Cardiac fibroblast (primary cell): Measurements from ENCODE around the gene RPL27.

Experiments
- DNase-seq, 2 donors: peaks; one replicate each; pipeline versions ENCODE4 v3.0.0 to v3.0.0-alpha.2; 2010; ENCODE audit warnings: low read depth in 2 of 2
- H3K4me3 ChIP-seq, 2 donors: replicated peaks in 1 of 2; 1 replicate in 1 of 2; 2 replicates in 1 of 2; pipeline ENCODE4 v1.5.1; 2011; ENCODE audit warnings: low read depth in 2 of 2, low read length in 2 of 2, mild to moderate bottlenecking in 2 of 2, moderate library complexity in 1 of 2
- TF ChIP-seq, protein P1 (sequence below): IDR thresholded peaks from one replicate; pipeline ENCODE4 v1.5.1; 2011; ENCODE audit warnings: low read depth, mild to moderate bottlenecking, low read length, inconsistent platforms

Gene RPL27

DNA sequence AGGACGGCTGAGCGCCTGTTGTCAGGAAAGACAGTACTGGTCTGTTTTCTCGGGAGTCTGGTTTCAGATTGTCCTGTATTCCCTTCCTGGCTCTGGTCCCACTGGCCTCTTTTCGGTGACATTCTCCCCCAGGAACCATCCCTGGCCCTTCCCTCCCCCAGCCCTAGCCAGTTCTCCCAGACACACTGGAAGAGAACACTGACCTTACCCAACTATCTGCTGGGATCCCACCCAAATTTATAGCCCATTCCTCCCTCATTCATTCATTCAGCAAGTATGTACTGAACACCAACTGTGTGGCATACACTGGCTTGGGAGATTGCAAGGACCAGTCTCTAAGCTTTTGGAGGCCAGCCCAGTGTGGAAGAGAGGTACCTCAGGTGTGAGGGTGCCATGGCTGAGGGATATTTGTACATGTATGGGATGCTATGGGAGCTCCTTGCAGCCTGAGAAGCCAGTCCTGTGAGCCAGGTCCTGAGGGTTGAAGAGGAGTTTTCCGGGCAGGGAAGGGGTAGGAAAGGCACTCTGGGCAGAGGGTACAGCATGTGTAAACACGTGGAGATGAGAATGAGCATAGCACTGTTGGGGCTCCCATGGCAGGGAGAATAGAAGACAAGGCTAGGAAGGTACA lies 32.0 kb downstream of the RPL27 start:
- no peak for DNase-seq
- no peak overlapping the region for H3K4me3 ChIP-seq
- TF ChIP-seq, protein P1, sequence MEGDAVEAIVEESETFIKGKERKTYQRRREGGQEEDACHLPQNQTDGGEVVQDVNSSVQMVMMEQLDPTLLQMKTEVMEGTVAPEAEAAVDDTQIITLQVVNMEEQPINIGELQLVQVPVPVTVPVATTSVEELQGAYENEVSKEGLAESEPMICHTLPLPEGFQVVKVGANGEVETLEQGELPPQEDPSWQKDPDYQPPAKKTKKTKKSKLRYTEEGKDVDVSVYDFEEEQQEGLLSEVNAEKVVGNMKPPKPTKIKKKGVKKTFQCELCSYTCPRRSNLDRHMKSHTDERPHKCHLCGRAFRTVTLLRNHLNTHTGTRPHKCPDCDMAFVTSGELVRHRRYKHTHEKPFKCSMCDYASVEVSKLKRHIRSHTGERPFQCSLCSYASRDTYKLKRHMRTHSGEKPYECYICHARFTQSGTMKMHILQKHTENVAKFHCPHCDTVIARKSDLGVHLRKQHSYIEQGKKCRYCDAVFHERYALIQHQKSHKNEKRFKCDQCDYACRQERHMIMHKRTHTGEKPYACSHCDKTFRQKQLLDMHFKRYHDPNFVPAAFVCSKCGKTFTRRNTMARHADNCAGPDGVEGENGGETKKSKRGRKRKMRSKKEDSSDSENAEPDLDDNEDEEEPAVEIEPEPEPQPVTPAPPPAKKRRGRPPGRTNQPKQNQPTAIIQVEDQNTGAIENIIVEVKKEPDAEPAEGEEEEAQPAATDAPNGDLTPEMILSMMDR, result no peak

GRCh38 chr17:43031666-43032065 lies 33.4 kb downstream of the RPL27 start:
- H3K4me3 ChIP-seq, result no peak overlapping the region
- DNase-seq, result no peak
- TF ChIP-seq, protein P1, result no peak

GRCh38 chr17:43033948-43034881 lies 36.0 kb downstream of the RPL27 start:
- no peak for DNase-seq
- H3K4me3 ChIP-seq, result no peak overlapping the region
- TF ChIP-seq, protein P1, result no peak

- H3K4me3 ChIP-seq, result no peak overlapping the region
- DNase-seq, result no peak
- TF ChIP-seq, protein P1, result no peak
These were observed 36.7 kb downstream of the RPL27 start for GRCh38 chr17:43034894-43035293.

DNA sequence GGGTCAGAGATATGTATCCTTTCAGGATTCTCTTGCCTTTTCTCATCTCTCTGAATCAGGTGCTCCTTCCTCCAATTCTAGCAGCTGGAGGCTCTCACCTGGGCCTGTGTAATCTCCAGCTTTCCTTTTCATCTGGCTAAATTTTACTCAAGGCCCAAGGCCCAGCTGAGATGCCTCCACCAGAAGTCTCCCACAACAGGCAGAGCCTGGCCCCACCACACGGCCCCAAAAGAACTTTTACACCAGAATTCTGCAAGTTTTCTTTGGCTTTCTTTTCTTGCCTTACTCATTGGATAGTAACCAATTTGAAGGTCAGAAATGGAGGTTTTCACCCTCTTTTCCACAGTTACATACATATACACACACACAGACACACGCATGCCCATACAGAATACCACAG lies 41.4 kb downstream of the RPL27 start:
- no peak for DNase-seq
- TF ChIP-seq, protein P1, result no peak
- H3K4me3 ChIP-seq, result no peak overlapping the region

- TF ChIP-seq, protein P1, result no peak
- DNase-seq, result no peak
- no peak overlapping the region for H3K4me3 ChIP-seq
These were observed 42.4 kb downstream of the RPL27 start for GRCh38 chr17:43040655-43041054.
